Umbilical cord (tissue), 2 donors: ENCODE results near the gene PLAC8. TPM values are rescaled to one million over a fixed set of nuclear protein-coding genes. Genes with fewer than 3 reads are reported as not detected.
"Not testable (repeated sequence)": the region's sequence is repeated elsewhere in the genome, so short reads cannot be mapped to it uniquely, and the experiment has no call there.

ENCODE experiments used
- DNase-seq: peaks from one replicate; pipeline ENCODE4 v3.0.0-alpha.2; 2015; ENCODE audit warnings: low spot score
- total RNA-seq: library from RNA; depleted of rRNA; stranded (reverse); fragments of >200 nt; gene quantifications from one replicate; pipeline ENCODE4 v1.2.3, GENCODE V29; 2014; ENCODE audit warnings: low replicate concordance; ENCODE audit not compliant: insufficient read depth

The PLAC8 gene
- total RNA-seq, 1 donor from 2014 or later: 0.72 TPM

DNA sequence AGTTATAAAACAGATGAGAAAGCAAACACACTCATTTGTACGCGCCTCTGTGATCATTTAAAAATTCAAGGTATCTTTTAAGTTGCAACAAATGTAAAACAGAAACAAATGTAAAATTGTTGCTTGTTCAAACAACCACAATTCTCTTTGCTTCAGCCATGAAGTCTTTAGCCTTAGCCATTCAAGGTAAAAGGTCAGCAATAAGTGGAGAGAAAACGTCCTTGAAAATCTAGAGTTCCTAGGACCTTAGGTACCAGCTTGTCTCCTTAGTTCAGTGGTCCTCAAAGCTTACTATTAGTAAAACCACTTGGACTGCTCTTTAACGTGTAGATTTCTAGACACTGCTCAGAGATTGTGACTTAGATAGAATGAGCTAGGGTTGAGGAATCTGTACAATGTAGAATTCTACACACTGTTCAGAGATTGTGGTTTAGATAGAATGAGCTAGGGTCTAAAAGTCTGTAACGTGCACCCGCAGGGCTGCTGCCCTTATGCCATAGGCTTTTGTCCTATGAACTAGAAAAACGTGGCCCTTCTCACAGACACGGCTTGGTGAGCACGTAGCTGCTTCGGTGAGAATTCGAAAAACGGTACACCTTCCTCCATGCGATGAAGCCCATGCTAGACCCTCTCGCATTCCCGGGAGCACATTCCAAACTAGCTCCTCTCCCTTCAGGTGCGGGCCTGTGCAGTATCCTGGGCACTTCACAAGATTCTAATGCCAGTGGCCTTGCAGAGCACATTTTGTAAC, 1.7 kb downstream of the PLAC8 start:
- DNase-seq: peak; percentile 10

DNA sequence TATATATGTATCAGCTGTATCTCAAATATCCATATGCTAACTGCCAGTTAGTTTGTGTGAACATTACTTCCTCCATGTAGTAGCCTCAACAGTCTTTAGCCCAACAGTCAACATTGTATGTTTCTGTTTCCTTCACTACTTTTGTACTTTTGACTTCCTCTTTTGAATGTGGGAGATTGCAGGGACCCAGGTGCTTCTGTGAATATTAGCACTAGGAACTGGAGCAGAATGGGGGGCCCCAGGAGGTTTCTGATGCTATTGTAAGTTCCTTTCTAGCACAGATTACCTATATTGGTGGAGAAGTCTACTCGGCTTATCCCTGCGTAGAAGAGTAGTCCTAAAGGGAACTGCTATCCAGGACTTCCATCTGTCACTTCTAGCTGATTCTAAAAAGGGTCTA, 2.3 kb downstream of the PLAC8 start:
- DNase-seq: peak; percentile 10

DNA sequence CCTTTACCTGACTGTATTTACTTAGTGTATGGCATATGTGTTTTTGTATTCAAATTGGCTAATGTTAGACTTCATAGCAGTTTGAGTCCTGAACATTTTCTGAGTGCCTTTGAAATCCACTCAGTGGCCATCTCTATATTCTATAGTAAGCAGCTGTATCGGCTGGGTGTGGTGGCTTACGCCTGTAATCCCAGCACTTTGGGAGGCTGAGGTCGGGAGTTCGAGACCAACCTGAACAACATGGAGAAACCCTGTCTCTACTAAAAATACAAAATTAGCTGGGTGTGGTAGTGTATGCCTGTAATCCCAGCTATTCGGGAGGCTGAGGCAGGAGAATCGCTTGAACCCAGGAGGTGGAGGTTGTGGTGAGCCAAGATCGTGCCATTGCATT, 2.8 kb downstream of the PLAC8 start:
- not testable (repeated sequence) for DNase-seq

DNA sequence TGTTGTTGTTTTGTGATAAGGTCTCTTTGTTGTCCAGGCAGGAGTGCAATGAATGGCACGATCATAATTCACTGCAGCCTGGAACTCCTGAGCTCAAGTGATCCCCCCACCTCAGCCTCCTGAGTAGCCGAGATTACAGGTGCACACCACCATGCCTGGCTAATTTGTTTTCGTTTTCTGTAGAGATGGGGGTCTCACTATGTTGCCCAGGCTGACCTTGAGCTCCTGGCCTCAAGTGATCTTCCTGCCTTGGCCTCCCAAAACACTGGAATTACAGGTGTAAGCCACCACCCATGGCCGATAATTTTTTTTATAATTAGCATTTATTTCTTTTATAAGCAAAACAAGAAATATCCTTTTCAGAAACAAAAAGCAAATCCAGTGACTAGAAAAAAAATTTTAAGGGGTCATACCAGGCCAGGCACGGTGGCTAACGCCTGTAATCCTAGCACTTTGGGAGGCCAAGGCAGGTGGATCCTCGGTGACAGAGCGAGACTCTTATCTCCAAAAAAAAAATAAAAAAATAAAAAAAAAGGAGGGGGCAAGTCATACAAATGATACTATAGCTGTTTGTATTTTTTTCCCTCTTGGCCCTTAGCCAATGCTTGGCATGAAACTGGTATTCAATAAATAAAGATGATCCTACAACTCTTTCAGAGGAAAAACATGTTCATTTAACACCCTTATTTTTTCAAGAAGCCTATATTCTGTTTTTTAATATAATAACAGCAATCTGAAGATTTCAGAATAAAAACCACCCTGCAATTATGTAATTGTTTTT, 3.4 kb downstream of the PLAC8 start:
- DNase-seq: no peak

DNA sequence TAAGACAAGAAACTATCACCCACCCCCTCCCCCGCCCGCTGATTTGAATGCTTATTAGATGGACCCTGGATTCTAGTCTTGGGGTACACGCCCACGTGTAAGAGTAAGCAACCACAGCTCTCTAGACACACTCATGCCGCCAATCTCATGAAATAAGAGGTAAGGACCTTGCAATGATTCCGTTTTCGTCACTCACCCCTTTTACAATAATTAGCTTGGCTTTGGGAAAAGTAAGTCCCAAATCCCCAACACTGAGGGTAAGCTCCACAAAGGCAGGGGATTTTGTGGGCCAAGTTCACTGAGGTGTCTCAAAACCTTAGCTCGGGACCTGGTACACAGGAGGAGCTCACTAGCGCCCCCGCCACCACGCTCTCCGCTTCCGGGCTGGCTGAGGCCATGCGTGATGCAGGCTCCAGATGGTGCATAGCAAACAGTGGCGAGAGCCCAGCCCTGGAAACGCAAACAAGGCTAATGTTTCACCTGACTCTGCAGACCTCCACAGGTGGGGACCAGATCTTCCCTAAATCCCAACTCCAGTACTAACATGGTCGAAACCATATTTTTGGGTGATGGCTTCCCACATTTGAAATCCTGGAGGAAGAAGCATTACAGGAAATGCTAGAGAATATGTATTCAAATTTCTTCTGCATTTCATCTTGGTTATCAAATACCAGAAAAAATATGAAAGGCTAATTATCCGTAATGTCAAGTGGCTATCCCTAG, 4.1 kb downstream of the PLAC8 start:
- peak; percentile 84 for DNase-seq

DNA sequence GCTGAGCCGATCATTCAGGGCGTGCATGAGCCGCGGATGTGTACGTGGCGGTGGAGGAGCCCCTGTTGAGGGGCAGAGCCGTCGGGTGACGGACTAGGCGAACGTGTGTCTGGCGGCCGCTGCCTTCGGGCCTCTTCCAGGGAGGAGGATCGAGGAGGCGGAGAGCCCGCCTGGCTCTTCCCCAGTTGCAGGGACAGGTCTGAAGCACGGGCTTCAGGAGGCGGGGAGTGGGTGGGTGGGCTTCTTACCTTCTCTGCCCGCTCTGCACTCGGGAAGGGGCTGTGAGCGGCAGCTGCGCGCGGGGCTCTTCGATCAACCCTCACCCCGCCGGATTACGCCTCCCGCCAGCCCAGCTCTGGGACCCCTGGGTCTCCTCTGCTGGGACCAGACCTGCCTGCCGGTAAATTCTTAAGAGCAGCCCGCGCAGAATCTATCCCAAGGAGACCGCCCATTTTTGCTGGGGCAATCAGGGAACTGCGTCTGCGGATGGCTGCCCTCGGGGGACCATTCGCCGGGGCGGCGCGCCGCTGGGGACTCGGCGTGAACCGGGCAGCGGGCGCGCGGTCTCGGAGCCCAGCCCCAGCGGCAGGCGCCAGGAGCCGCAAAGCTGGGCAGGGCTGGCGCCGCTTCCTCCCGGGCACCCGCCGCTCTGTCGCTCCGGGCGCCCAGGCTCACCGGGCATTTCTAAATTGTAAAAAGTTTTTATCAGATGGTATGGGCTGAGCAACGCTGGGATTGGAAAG, 4.9 kb downstream of the PLAC8 start:
- DNase-seq: peak; percentile 37

DNA sequence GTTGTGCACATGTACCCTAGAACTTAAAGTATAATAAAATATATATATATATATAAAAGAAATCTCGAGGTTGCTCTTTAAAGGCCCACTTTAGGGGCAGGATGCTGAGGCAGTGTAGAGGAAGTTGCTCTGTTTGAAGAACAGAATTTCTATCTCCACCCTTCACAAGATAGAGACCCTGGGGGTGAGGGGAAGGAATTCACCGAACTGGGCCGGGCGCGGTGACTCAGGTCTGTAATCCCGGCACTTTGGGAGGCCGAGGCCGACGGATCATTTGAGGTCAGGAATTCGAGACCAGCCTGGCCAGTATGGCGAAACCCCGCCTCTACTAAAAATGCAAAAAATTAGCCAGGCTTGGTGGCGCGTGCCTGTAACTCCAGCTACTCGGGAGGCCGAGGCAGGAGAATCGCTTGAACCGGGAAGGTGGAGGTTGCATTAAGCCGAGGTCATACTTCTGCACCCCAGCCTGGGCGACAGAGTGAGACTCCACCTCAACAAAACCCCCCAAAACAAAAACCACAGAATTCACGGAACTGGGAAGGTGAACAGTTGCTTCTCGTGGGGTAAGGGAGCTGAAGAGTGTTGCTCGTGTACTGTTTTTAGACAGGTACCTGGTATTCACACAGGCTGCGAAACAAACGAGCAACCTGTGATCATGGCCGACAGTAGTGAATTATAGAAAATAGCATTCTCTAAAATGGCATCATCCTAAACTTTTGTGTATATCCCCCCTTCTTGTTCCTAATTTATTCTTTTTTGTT, 6.2 kb downstream of the PLAC8 start:
- no peak for DNase-seq

DNA sequence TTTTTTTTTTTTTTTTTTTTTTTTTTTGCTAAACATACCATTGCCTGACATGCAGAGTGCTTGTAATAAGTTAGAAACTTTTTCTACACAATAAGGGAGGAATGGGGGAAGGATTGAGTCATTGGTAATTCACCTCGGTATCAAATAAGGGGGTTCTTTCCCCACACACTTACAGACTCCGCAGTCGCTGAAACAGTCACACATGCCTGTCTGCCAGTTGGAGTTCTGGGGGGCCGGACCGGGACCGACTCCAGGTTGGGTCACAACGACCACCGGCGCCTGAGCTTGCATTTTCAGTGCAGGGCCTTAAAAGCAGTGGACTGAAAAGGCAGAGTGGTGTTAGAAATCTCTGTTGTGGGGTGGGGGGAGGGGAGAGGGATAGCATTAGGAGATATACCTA, 6.9 kb downstream of the PLAC8 start:
- DNase-seq: no peak

DNA sequence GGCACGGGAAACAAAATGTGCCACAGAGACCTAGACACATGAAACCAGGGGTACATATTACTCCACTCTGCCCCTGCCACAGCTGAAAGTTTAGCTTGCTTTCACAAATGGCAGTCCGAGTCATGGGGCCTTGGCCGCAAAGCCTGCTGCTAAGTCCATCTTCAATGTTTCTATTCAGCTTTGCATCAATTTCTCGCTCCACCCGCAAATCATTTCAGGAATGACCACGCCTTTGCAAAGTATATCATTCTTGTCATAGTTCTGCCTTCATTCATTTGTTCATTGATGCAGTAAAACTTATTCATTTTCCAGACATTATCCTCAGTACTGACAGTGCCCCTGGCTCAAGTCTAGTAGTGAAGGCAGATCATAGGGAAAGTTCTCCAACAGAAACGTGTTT, 9.5 kb downstream of the PLAC8 start:
- no peak for DNase-seq

DNA sequence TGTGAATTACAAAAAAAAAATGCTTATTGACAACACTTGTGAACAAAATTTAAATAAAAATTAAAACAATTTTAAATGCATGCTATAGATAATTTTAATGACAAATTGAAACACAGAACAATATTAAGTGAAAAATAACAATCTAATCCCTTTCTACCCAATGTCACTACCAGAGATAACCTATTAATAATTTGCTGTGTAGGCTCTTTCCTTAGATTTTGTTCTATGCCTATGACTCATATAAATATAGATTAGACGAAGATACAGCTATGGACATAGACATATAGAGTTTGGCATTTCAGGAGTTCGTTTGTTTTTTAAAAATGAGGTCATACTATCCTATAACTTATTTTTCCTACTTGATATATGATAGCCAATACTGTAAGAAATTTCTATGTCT, 18.1 kb downstream of the PLAC8 start:
- DNase-seq: no peak

DNA sequence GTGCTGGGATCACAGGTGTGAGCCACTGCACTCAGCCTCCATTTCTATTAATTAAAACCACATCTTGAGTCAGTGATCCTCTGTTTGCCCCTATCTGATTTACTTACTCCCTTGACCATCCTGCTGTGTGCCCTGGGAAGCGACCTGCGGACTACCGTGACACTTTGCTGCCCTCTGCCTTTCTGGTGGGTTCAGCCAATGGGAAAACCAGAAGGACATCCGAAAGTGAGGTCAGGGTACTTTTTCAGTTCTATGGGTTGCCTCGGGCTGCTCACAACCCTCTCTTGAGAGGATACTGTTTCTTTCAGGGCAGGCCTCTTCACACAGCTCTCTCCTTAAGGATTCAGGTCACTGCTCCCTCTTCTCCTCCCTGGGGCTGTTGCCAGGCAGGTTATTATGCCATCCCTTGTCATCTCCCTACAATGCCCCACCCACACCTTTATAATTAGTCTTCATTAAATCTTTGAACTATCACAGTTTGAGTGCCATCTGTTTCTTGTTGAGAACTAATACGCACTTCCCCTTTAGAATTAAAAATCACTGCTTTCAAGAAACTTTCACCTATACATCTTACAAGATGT, 21.4 kb downstream of the PLAC8 start:
- DNase-seq: no peak

DNA sequence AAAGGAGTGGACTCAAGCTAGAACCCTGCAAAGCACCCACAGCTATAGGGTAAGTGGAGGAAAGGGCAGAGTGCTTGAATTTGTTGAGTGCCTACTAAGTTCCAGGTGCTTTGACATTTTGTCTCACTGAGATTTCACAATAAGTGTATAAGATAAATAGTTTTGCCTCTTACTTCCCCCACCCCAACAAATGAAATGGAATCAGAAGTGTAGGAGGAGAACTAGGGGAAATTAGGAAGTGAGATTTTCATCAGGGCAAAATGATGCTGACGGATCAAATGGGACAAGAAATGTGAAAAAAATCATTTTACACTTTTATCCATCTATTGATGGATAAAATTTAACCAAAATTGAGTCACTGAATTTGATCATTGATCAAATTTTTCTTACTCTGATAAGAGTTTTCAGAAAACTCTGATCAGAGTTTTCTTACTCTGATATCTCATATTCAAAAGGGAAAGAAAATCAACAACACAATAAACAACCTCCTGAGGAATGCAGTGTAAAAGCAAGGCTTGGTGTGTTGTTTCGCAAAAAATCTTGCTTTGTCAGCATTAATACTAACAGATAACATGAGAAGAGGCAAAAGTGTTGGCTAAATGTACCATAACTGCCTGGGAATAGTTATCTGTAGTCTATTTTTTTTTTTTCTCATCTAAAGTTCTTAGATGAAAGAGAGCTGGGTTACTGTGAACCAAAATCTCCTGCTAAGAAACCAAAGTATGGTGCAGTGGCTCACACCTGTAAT, 24.9 kb downstream of the PLAC8 start:
- no peak for DNase-seq

DNA sequence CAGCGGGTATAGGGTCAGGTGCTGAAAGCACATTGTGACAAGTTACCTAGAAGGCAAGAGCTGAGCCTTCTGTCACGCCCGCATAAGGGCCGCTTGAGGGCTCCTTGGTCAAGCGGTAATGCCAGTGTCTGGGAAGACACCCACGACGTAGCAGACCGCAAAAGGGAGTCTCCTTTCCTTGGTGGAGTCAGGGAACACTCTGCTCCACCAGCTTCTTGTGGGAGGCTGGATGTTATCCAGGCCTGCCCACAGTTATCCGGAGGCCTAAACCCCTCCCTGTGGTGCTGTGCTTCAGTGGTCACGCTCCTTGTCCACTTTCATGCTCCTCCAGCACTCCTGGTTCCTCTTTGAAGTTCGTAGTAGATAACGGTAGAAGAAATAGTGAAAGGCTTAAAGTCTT, 29.6 kb downstream of the PLAC8 start:
- DNase-seq: not testable (repeated sequence)

DNA sequence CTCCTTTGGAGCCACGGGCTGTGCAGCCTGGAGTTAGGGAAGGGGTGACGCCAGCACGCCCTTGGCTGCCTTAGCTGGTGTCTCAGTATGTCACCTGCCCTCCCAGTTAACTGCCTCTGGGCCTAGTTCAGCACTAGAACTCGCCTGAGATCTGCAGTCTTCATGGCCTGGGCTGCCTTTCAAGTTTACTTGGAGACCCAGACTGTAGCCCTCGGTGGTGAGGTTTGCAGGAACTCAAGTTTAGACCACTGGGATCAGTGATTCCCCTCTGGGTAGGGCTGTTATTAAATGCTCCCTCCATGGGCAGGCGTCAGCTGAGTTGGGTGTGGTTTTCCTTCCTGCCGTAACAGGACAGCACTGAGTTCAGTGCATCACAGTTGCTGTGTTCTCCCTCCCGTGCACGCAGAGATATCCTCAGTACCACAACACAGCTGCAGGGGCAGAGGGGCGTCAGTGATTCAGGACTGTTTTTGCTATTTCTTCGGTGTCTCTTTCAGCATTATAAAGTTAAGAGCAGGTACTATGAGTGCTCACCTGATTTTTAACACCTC, 30.5 kb downstream of the PLAC8 start:
- DNase-seq: no peak

DNA sequence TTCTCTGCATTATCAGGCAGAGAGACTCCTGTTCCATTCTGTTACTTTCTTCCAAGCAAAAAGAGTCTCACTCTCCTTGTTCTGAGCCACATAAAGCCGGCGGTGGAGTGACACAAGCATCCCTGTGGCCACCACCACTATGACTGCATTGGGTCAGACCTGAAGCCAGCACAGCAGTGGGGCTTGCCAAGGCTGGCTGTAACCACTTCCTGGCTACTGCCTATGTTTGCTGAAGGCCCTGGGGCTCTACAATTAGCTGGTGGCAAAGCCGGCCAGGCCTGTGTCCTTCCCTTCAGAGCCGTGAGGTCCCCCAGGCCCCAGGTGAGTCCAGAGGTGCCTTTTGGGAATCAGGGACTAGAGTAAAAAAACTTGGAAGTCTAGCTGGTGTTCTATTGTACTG, 31.8 kb downstream of the PLAC8 start:
- no peak for DNase-seq

DNA sequence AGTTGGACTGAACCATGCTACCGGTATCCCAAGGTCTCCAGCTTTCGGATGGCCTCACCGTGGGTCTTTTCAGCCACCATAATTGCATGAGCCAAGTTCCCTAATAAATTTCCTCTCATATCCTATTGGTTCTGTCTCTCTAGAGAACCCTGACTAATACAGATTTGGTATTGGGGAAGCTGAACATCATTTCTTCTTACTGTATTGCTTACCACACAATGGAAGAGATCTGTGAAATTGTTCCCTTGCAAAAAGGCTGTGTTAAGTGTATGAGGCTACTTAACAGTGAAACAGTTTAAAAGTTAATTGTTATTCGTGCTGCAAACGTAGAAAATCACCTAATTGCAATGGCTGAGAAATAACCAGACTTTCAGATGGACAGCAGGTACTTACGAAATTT, 34.0 kb downstream of the PLAC8 start:
- DNase-seq: no peak

DNA sequence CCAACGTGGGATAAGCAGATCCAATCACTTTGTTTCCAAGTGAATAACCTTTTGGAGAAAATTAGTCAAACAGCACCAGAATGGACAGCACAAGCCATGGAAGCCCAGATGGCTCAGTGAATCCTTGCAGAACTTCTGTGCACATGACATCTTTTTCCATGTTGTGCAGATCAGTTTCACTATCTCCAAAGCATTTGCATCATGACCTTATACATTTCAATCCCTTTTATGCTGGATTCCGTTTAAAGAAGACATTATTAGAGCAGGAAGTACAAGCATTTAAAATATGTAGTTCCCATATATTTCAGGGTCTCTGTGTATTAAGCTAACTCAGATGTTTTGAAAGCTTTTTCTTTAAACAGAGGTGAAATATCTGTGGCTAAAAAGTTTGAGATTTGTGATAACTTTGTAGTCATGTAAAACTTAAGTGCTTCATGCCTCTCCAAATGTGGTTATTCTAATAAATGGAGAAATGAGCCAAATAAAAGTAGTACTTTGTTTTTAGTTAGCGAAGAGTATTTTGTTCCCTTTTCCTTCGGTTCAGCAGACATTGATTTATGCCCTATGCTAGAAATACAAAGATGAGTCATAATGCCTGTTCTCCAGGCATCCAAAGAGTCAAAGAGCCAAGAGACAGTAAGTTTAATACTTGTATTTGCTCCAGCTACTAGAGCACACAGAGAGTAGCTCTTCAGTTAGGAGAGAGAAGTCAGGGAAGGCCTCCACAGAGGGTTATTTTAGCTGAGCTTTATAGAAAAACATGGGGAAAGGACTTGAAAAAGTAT, 39.0 kb downstream of the PLAC8 start:
- peak; percentile 81 for DNase-seq

DNA sequence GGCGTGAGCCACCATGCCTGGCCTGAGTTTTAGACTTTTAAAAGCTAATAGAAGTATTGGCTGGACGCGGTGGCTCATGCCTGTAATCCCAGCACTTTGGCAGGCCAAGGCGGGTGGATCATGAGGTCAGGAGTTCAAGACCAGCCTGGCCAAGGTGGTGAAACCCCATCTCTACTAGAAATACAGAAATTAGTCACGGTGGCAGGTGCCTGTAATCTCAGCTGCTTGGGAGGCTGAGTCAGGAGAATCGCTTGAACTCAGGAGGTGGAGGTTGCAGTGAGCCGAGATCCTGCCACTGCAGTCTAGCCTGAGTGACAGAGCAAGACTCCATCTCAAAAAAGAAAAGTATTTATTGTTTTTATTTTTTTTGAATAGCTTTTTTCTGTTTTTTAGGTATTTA, 39.7 kb downstream of the PLAC8 start:
- DNase-seq: not testable (repeated sequence)
